GM18909 (cell line): ENCODE results near the gene CHMP2A.
"Not testable (repeated sequence)": the region's sequence is repeated elsewhere in the genome, so short reads cannot be mapped to it uniquely, and the experiment has no call there.

Experiments used
- ATAC-seq: cut with Tn5 transposase; IDR thresholded peaks from one replicate; pipeline ENCODE4 v1.9.1; 2021; ENCODE audit warnings: mild to moderate bottlenecking; ENCODE audit not compliant: unreplicated experiment, poor library complexity

CHMP2A gene

GRCh38 chr19:58514564-58515022, 40.3 kb downstream of the CHMP2A start:
- ATAC-seq = no peak

DNA sequence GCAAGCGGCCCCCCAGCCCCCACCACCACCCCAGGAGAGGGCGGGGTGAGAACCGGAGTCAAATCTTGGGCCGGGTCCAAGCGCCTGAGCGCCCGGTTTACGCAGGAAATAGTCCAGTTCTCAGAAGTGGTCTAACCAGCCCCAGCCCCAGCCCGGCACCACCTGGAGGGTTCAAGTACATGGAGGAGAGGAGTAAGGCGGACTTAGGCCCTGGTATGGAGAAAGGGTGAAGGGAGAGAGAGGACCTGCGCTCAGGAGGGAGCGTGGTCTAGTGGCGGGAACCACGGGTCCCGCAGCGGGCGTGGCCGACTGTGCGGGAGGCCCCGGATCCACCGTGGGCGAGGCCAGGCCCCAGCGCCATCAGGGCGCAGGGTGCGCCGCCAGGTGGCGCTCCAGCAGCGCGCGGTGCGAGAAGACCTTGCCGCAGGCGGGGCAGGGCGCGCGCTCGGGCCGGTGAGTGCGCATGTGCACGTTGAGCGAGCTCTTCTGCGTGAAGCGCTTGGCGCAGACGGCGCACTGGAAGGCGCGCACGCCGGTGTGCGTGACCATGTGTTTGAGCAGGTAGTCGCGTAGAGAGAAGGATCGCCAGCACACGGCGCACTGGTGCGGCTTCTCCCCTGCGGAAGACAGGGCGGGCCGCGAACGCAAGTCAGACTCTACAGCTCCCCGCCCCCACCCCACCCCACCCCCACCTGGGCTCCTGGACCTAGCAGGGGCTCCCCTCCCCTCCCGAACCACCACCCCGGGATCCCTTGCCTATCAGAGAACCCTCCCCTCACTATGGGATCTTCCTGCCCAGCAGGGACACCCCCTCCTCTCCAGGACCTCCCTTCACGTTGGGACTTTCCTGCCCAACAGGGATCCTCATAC, 41.0 kb downstream of the CHMP2A start:
- peak; percentile 79 for ATAC-seq

DNA sequence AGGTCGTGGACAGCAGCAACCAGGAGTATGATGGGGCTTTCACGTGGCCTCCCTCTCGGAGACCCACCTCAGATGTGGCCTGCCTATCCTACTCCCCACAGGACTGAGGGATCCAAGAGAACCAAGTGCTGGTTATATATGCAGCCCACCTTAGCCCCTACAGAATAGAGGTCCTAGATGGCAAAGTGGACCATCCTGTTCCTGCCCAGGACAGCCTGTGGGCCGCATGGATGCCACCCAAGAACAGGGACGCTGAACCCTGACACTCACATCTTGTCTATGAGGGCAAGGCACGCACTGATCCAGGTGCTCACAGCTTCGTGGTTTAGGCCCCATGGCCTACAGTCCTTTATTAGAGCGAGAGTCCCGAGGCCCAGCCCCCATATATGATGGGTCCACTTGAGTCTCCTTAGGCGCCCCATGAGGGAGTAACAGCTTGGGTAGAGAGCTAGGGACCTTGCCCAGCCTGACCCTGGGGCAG, 41.7 kb downstream of the CHMP2A start:
- no peak for ATAC-seq

DNA sequence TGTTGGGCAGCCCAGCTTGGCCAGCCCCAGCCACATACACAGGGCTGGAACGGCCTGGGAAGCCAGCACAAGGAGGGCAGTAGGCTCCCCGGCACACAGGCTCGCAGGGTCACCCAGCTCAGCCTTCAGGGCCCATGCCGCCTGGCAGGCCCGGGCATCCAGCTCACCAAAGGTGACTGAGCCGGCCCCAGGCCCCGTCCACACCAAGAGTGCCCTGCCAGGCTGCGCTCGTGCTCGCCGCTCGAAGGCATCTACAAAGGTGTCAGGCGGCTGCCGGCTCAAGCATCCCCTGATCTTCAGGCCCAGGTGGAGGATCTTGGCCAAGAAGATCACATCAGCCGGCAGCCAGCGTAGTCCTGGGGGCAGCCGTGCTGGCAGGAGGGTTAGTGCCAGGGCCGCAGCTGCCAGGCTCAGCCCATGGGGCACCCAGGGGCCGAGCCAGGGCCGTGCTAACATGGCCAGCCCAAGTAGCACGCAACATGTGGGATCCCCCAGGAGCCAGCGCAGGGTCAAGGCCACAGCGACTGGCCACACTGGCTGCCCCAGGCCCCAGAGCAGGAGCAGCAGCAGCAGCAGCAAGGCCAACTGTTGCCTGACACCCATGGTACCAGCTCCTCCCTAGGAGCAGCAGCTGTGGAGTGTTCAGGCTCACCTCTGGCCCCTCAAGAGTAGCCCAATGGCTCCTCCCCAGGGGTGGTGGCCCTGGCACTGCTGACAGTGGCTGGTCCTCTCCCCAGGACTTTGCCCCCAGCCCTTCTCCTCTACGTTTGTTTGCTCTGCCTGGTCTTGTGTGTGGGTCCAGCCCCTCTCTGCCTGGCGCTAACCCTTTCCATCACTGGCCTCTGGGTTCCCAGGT, 43.3 kb downstream of the CHMP2A start, which contains the start of gene SLC27A5:
Gene SLC27A5, minus strand, starts transcription at position 640 of the 856 bp plus-strand sequence. Its CDS starts 37 bp downstream, at position 603.
- ATAC-seq = no peak

- no peak for ATAC-seq
Measured at GRCh38 chr19:58510084-58510862, 44.6 kb downstream of the CHMP2A start.

DNA sequence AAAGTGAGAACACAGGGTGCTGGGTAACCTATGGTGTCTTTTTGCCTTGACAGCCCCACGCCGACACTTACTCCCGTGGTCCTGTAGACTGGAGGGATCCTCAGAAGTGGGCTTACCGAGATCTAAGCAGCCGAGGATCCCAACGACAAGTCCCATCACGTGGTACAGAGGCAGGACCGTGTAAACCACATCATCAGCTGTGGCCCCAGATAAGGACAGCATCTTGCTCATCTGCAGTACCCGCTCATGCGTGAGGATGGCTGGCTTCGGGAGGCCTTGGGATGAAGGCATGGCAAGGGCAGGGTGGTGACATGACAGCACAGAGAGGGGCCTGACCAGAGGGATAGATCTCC, 45.2 kb downstream of the CHMP2A start:
- ATAC-seq = no peak

DNA sequence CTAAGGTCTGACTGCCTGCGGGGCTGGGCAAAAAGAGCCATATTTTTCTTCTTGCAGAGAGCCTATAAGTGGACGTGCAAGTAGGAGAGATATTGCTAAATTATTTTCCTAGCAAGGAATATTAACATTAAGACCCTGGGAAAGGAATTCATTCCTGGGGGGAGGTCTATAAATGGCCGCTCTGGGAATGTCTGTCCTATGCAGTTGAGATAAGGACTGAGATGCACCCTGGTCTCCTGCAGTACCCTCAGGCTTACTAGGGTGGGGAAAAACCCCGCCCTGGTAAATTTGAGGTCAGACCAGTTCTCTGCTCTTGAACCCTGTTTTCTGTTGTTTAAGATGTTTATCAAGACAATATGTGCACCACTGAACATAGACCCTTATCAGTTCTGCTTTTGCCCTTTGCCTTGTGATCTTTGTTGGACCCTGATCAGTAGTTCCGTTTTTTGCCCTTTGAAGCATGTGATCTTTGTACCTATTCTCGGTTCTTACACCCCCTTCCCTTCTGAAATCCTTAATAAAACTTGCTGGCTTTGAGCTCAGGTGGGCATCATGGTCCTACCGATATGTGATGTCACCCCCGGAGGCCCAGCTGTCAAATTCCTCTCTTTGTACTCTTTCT, 47.2 kb downstream of the CHMP2A start:
- not testable (repeated sequence) for ATAC-seq
